IPS-15b (cell line): ENCODE results near the gene FABP7.
"Not testable (repeated sequence)": the region's sequence is repeated elsewhere in the genome, so short reads cannot be mapped to it uniquely, and the experiment has no call there.

Experiments
- H3K27me3 ChIP-seq: one replicate; pipeline ENCODE4 v1.6.1; 2013; ENCODE audit warnings: low read length; ENCODE audit not compliant: control insufficient read depth, insufficient read depth
- H3K36me3 ChIP-seq: one replicate; pipeline ENCODE4 v1.6.1; 2013; ENCODE audit warnings: low read length; ENCODE audit not compliant: control insufficient read depth, insufficient read depth
- H3K4me1 ChIP-seq: one replicate; pipeline ENCODE4 v1.6.1; 2013; ENCODE audit warnings: mild to moderate bottlenecking, low read length; ENCODE audit not compliant: control insufficient read depth, insufficient read depth
- H3K4me3 ChIP-seq: one replicate; pipeline ENCODE4 v1.5.1; 2013; ENCODE audit warnings: low read depth, low read length
- H3K9ac ChIP-seq: one replicate; pipeline ENCODE4 v1.6.1; 2013; ENCODE audit warnings: low read depth, mild to moderate bottlenecking, low read length
- H3K9me3 ChIP-seq: one replicate; pipeline ENCODE4 v1.6.1; 2013; ENCODE audit warnings: mild to moderate bottlenecking, low read length; ENCODE audit not compliant: control insufficient read depth, insufficient read depth

The FABP7 gene

DNA sequence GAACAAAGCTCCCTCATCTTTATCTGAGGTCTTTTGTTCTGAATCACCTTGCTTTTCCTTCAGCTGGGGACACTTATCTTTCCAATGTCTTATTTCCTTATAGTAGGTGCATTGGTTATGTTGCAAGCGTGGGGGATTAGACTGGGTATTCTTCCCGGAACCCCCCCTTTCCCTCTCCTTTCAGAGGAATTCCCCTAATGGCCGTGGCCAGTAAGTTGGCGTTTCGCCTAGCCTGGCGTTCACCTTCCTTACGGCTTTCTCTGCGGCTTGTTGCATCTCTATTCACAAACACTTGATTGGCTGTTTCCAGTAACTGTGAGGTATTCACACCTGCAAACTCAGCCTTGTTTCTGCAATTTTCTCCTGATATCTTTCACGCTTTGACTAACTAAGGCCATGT lies 32.8 kb upstream of the FABP7 start:
- peaks cover 9% of the 10 kb centered on the region for H3K27me3 ChIP-seq
- no peaks in the 10 kb centered on the region for H3K9me3 ChIP-seq
- no peak overlapping the region for H3K4me3 ChIP-seq
- H3K36me3 ChIP-seq = no peaks in the 10 kb centered on the region
- no peak overlapping the region for H3K9ac ChIP-seq
- H3K4me1 ChIP-seq = no peaks in the 10 kb centered on the region

DNA sequence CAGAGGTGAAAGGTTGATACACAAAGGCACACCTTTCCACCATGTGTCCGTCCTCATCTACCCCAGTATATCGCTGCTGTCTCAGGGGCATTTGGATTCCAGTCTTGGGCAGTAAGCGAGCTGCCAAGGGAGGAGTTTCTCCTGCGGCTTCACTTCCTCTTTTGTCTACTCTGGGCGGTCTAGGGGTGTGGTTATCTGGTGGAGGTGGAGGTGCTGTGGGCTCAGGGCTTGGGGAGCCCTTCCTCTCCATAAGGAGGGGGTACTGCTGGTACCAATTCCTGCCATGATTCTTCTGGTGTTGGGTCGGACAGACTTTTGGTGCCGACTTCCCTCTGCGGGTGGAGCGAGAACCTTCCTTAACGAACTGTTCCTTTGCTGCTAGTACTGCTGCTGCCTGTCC lies 31.9 kb upstream of the FABP7 start:
- no peaks in the 10 kb centered on the region for H3K36me3 ChIP-seq
- peaks cover 18% of the 10 kb centered on the region for H3K27me3 ChIP-seq
- H3K9me3 ChIP-seq = no peaks in the 10 kb centered on the region
- no peaks in the 10 kb centered on the region for H3K4me1 ChIP-seq
- no peak overlapping the region for H3K4me3 ChIP-seq
- H3K9ac ChIP-seq = no peak overlapping the region

GRCh38 chr6:122748945-122749344 lies 30.6 kb upstream of the FABP7 start:
- H3K4me3 ChIP-seq, H3K9me3 ChIP-seq, H3K9ac ChIP-seq, H3K36me3 ChIP-seq, H3K4me1 ChIP-seq: not testable (repeated sequence)
- peaks cover 31% of the 10 kb centered on the region for H3K27me3 ChIP-seq

DNA sequence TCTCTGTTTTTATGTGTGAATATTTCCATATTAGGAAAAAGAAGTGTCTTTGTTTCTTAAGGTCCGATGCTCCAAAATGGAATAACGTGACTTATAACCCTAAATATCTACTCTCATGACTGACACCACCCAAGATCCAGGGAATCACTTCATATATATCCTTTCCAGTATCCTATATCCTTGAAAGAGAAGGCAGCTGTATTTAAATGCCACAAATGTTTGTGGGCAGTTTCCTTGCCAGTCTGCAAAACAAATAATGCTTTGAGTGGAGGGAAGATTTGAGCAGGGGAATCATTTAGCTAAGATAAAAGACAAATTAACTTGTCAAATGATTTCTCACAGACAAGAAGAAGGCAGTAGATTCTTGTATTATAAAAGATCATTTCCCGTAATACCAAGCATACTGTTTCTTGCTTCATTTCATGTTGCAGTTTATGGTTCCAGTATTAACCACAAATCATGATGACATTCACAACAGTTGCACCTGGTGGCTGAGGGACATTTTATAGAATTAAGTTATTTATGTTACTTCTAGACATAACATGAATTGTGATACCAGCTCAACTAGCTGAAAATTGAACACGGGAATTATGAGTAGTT lies 30.0 kb upstream of the FABP7 start:
- Histone ChIP-seq H3K27me3 (peaks cover 37% of the 10 kb centered on the region), H3K4me3 (no peak overlapping the region), H3K4me1 (peaks cover 1% of the 10 kb centered on the region), H3K9ac (no peak overlapping the region), H3K9me3 (no peaks in the 10 kb centered on the region), H3K36me3 (no peaks in the 10 kb centered on the region)

DNA sequence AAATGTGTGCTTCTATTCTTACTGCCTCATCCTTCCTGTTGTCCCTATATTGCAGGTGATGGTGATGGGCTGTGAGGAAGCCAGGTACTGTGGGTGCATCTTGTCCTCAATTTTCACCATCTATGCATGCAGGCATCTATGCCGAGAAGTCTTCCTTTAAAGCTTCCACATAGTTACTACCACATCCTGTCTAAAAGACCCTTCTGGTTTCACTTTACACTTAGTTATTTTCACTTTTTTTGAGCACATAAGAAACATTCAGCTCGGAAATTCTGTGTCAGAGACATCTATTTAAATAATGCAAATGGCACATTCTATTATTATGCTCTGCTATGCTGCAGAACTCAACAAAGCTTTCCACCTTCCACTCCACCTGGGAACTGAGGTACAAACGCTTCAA lies 28.2 kb upstream of the FABP7 start:
- Histone ChIP-seq H3K4me3 (no peak overlapping the region), H3K36me3 (no peaks in the 10 kb centered on the region), H3K27me3 (peaks cover 48% of the 10 kb centered on the region), H3K9ac (no peak overlapping the region), H3K4me1 (peaks cover 5% of the 10 kb centered on the region), H3K9me3 (no peaks in the 10 kb centered on the region)

DNA sequence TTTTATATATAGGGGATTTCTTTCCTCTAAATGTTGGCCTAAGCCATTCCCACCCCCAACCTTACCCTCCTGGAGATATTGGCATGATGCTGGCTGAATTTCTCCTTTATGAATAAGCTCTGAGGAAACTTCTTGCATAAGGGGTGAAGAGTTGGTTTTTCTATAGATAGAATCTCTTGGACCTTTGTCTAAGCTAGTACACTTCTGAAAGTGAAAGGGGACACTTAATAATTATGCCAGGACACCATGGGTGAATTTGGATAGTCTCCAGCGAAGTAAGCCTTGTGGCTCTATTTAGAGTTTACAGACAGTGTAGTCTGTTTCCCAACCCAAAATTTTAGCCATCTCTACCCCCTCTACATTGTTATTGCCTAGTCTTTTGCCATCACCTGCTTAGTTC lies 27.1 kb upstream of the FABP7 start:
- Histone ChIP-seq H3K9me3 (no peaks in the 10 kb centered on the region), H3K9ac (no peak overlapping the region), H3K27me3 (peaks cover 59% of the 10 kb centered on the region), H3K4me3 (no peak overlapping the region), H3K36me3 (no peaks in the 10 kb centered on the region), H3K4me1 (peaks cover 5% of the 10 kb centered on the region)

GRCh38 chr6:122753000-122753687 lies 26.4 kb upstream of the FABP7 start:
- Histone ChIP-seq H3K4me1 (peaks cover 5% of the 10 kb centered on the region), H3K9me3 (no peaks in the 10 kb centered on the region), H3K27me3 (peaks cover 66% of the 10 kb centered on the region), H3K4me3 (no peak overlapping the region), H3K36me3 (no peaks in the 10 kb centered on the region), H3K9ac (no peak overlapping the region)

DNA sequence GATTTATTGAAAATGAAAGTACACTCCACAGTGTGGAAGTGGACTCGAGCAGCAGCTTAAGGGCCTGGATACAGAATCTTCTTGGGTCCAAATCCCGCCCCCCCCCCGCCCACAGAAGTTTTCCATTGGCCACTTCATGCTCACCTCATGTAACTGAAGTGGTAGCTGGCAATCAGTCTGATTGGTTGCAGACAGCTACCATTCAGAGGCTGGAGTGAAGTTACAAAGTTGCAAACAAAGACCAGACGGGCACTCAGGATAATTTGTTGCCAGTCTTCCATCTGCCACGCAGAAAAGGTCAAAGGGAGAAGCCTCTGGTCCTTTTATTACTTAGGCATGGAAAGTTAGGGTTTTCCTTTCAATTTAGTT lies 25.8 kb upstream of the FABP7 start:
- no peaks in the 10 kb centered on the region for H3K36me3 ChIP-seq
- peaks cover 5% of the 10 kb centered on the region for H3K4me1 ChIP-seq
- H3K9me3 ChIP-seq = no peaks in the 10 kb centered on the region
- no peak overlapping the region for H3K9ac ChIP-seq
- peaks cover 71% of the 10 kb centered on the region for H3K27me3 ChIP-seq
- no peak overlapping the region for H3K4me3 ChIP-seq

- H3K9ac ChIP-seq = no peak overlapping the region
- no peaks in the 10 kb centered on the region for H3K9me3 ChIP-seq
- H3K36me3 ChIP-seq = no peaks in the 10 kb centered on the region
- peaks cover 5% of the 10 kb centered on the region for H3K4me1 ChIP-seq
- H3K4me3 ChIP-seq = no peak overlapping the region
- peaks cover 77% of the 10 kb centered on the region for H3K27me3 ChIP-seq
Observed at GRCh38 chr6:122754191-122754731, 25.3 kb upstream of the FABP7 start.

DNA sequence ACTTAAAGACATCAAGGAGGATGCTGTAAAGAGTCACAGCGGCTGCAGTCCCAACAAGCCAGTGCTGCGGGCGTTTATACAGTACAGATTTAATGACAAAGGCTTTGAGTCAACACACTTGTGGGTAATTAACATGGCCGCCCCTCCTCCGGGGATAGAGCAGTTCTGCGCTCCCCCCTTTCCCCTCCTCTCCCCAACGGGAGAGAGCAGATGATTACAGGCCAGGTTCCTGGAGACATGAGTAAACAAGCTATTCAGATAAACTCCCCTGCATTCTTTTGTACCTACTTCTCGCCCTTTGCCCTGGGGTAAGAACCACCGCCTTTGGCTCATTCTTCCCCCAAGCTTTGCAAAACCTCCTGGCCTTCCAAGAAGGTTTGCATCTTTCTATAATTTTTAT lies 23.6 kb upstream of the FABP7 start:
- Histone ChIP-seq H3K9me3 (no peaks in the 10 kb centered on the region), H3K27me3 (peaks cover 87% of the 10 kb centered on the region), H3K4me3 (no peak overlapping the region), H3K9ac (no peak overlapping the region), H3K4me1 (peaks cover 5% of the 10 kb centered on the region), H3K36me3 (no peaks in the 10 kb centered on the region)

- H3K36me3 ChIP-seq = no peaks in the 10 kb centered on the region
- H3K4me1 ChIP-seq = peaks cover 5% of the 10 kb centered on the region
- H3K9ac ChIP-seq = no peak overlapping the region
- no peak overlapping the region for H3K4me3 ChIP-seq
- peaks cover 66% of the 10 kb centered on the region for H3K27me3 ChIP-seq
- H3K9me3 ChIP-seq = no peaks in the 10 kb centered on the region
Observed at GRCh38 chr6:122758927-122759334, 20.6 kb upstream of the FABP7 start.

GRCh38 chr6:122760330-122760729 lies 19.2 kb upstream of the FABP7 start:
- Histone ChIP-seq H3K4me3 (no peak overlapping the region), H3K9ac (no peak overlapping the region), H3K27me3 (peaks cover 53% of the 10 kb centered on the region), H3K4me1 (peaks cover 2% of the 10 kb centered on the region), H3K9me3 (no peaks in the 10 kb centered on the region), H3K36me3 (no peaks in the 10 kb centered on the region)
